GM12801 (cell line): ENCODE data around the gene FBLIM1.

Source experiments
- TF ChIP-seq, protein P1 (sequence below): IDR thresholded peaks from one replicate; pipeline ENCODE4 v1.5.1; 2011; ENCODE audit warnings: control low read depth; ENCODE audit not compliant: insufficient read length; ENCODE audit errors: extremely low read depth

Gene FBLIM1

DNA sequence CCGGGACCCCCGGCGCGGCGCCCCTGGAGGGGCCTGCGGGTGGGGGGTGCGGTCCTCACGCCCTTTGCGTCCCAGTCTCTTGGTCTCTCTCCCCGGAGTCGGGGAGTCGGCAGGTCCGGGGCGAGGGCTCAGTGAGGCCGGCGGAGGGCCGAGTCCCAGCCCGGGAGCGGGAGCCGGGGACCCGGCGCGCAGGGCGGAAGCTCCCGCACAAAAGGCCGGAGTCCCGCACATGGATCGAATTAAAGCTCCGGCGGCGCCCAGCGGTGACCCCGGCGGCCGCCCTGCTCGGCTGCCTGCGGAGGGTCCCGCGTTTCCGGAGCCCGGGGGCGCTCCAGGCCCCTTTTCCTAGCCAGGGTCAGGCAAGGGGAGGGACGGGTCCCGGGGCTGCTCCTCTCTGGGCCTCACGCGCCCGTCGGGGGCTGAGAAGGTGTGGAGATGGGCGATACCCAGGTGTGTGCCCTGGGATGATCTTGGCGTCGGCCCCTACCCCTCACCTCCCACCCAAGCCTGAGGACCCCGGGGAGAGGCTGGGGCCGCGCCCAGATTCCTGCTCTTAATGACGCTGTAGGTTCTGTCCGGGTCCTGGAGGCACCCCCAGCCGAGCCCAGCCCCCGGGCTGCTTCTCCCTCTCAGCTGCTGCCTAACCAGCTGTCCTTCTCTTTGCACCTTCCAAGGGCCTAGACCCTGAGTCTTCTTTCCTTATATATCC lies 512 bp downstream of the FBLIM1 start:
- TF ChIP-seq, protein P1, sequence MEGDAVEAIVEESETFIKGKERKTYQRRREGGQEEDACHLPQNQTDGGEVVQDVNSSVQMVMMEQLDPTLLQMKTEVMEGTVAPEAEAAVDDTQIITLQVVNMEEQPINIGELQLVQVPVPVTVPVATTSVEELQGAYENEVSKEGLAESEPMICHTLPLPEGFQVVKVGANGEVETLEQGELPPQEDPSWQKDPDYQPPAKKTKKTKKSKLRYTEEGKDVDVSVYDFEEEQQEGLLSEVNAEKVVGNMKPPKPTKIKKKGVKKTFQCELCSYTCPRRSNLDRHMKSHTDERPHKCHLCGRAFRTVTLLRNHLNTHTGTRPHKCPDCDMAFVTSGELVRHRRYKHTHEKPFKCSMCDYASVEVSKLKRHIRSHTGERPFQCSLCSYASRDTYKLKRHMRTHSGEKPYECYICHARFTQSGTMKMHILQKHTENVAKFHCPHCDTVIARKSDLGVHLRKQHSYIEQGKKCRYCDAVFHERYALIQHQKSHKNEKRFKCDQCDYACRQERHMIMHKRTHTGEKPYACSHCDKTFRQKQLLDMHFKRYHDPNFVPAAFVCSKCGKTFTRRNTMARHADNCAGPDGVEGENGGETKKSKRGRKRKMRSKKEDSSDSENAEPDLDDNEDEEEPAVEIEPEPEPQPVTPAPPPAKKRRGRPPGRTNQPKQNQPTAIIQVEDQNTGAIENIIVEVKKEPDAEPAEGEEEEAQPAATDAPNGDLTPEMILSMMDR = no peak

DNA sequence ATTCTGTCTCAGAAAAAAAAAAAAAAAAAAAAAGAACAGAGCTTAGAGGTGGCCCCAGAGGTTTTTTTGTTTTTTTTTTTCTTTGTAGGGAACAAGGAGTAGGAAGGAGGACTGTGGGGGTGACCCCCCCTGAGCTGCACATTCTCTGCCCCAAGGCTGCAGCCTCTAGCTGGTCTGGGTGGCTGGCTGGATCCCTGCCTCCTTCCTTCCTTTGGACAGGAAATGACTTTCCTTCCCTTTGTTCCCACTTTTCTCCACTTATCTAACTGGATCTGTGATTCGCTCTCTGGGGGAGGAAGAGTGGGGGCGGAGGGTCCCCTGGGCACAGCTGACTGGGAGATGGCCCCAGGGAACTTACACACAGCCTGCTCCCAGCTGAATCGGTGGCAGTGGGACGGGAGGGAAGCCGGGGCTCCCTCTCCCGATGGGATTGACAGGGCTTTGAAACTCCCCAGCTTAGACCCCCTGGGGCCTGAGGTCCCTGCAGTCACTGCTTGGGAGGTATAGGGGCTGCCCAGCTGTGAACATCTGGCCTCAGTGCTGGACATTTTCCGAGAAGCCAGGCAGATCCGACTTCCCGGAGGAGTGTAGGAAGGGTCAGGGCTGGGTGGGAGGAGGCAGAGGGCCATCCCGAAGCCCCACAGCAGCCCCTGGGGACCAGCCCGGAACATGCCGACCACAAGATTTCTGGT lies 2.1 kb downstream of the FBLIM1 start:
- TF ChIP-seq, protein P1 = no peak

DNA sequence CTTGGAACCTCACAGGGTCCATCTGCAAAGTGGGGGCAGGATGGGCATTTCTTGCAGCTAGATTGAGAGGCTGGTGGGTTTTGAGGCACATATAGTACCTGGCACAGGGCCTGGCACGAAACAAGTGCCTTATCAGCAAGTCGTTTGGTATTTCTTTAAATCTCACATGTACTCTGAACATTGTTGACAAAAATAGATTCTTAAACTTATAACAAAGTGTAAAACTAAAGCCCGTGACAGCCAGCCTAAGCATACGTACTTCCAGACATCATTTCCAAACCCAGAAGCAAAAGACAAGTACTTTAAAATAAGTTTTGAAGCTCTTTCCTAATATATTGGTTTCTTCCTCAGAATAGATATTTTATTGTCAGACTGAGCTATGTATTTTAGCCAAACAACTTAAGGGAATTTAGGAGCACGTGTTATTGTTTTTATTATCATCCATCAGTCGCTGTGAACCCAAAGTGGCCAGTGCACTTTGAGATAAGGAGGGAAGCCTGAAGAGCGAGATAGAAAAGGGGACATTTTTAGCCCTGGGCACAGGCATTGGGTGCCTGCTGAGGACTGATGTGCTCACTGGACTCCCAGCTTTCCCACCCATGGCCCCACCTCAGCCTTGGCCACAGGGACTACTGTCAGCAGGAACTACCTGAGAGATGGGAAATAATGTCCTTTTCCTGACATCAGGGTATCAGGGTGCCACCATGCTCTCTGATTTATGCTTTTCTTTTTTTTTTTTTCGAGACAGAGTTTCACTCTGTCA lies 3.0 kb downstream of the FBLIM1 start:
- TF ChIP-seq, protein P1 = no peak

DNA sequence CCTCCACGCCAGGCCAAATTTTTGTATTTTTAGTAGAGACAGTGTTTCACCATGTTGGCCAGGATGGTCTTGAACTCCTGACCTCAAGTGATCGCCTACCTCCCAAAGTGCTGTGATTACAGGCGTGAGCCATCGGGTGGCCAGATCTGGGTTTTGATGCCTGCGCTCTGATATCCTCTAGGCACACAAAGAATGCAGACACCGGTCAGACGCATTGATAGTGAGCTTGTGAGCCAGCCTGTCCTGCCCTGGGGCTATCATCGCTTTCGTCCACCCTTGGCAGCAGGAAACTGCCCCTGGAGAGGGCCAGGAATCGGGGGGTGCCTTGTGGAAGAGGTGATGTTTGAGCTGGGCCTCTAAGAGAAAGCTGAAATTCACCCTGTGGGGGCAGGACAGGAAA lies 4.0 kb downstream of the FBLIM1 start:
- TF ChIP-seq, protein P1 = no peak

DNA sequence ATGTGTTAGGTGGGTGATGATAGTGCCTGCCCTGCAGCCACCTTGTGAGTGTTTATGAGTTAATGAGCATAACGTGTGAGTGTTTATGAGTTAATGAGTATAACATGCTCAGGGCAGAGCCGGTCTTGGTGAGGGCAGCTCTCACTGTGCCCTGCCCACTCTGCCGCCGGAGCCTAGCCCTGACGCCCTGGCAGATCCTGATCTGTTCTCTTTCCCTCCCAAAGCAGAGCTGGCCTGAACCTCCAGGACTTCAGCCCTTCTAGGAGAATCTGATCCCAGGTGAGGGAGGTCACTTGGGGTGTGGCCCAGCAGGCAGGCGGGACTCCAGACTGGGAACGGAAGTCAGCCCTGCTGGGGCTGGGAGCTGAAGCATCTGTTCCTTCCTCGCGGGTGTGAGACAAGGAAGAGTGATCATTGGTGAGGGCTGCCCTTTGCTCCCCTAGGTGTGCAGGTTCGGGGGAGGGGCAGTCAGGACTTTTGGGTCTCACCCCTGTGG lies 5.7 kb downstream of the FBLIM1 start:
- TF ChIP-seq, protein P1 = no peak

DNA sequence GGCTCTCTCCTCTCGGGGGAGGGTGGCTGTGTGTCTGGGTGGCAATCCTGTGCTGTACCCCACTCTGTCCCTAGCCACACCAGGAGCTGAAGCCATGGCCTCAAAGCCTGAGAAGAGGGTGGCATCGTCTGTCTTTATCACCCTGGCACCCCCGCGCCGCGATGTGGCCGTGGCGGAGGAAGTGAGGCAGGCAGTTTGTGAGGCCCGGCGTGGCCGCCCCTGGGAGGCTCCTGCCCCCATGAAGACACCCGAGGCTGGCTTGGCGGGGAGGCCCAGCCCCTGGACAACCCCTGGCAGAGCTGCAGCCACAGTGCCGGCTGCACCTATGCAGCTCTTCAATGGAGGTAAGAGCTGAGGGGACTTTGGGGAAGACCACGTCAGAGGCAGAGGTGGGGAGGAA lies 6.3 kb downstream of the FBLIM1 start:
- TF ChIP-seq, protein P1 = no peak

DNA sequence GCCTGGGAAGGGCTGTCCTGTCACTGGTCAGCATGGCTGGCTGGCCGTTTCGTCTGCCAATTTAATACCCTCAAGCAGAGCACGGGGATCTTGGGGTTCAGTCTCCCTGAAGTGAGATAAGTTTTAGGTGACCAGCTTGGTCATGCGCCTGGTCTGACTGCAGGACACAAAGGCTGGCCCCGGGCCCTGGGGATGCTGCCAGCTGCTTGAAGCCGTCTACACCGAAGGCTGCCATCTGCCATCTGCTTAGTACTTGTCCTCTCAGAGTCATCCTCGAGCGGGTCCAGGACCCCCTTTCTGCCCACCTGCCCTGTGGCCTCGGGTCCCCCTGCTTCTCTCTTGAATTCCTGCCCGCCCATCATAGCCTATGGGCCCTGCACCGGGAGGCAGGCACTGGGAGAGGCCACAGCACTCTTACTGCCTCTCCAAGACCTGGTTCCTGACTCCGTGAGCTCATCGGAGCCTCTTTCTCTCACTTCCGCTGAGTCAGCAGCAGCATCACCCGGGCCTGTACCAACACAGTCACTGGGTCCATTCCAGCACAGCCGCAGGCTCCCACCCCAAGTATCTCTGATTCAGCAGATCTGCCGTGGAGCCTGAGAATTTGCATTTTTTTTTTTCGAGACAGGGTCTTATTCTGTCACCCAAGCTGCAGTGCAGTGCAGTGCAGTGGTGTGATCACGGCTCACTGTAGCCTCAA lies 7.0 kb downstream of the FBLIM1 start:
- TF ChIP-seq, protein P1 = no peak
